GM19099 (cell line): Measurements from ENCODE around the gene ZNF687.

Experiments
- POLR2A ChIP-seq: IDR thresholded peaks from 3 replicates; pipeline ENCODE4 v1.6.1; 2011; ENCODE audit warnings: low read depth; ENCODE audit not compliant: insufficient read length; ENCODE audit errors: extremely low read depth

The ZNF687 gene

DNA sequence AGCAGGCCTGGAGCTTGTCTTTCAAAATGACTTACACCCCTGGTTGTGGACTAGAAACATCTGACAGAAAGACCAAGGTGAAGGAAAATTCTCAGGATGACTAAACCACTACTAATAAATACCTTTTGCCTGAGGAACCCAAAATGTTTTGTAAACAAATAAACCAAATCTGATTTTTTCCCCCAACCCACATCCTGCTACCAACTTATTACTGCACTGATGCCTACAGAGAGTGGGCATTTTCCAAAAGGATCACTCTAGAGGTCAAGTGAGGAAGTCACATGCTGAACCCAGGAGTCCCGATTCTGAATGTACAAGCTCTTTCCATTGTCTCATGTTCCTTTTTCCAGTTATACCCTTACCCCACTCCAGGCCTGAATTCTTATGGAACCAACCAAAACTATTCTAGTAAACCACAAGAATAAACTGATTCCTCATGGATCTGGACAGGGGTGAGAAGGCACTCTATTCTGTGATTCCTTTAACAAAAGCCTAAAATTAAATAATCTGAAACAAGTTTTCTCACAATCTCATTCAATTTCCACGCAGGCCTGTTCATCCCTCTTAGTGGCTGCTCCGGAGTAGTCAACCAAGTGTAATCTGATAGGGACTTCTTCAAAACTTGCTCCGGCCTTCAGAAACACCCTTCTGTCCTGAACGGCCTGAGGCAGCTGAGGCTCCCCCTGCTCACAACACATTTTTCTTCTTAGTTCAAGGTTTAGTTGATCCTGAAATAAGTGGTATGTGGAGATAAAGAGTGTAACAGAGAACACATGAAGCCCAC, 43.7 kb downstream of the ZNF687 start:
- no peak for TF ChIP-seq POLR2A

DNA sequence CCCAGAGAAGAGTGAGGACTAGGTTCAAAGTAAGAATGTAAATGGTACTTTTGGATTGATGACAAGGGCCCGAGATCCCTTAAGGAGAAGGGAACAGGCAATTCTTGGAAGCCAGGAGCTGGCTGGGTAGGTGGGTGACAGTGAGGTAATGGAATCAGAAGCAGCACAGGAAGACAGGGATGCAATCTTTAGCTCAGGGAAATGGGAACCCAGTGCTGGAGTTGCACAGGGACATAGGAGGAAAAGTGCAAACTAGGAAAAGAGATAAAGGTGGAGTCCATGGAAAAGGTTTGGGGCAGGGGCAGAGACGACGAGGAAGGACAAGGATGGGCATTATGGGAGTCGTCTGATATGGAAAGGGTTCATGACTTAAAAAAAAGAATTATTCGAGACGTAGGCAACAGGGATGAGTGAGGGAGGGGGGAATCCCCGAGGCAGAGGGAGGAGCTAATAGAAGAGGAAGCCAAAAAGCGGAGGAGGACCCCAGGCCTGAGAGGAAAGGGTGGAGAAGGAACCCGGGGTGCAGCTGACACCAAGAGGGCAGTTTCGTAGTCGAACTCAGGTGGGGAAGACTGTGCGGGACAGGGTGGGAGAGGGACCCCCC, 44.6 kb downstream of the ZNF687 start:
- no peak for TF ChIP-seq POLR2A

DNA sequence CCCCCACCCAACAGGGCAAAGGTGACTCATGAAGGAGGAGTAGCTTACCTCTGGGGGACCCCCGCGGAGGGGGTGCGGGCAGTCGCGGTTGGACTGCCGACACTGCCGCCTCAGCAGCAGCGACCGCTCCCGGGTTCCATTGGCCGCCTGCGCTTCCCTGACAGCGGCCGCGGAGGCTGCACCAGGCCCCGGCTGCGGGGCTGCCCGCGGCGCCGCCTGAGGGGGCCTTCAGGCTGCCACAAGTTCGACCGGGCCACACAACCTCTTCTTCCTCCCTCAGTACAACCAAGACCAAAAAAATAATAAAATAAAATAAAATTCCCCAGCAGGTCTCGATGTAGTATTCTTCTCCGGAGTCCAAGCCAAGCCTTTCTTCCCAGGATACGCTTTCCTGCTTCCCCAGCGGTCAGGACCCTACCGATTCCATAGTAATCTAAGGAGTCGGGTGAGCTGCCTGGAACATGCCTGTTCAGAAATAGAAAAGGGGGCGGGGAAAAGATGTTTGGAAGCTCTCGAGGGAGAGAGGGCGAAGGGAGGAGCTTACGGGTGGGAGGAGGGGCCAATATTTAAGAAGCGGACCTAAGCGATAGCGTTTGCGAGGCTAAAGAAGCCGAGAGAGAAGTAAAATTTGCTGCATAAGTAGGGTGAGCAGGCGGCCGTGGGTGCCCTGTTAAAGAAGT, 45.3 kb downstream of the ZNF687 start, which contains the start of gene PI4KB:
Gene PI4KB, minus strand, starts transcription at position 194 of the 680 bp plus-strand sequence. CDS start 10,935 bp downstream, outside the sequence.
- peak; percentile 78 for TF ChIP-seq POLR2A

DNA sequence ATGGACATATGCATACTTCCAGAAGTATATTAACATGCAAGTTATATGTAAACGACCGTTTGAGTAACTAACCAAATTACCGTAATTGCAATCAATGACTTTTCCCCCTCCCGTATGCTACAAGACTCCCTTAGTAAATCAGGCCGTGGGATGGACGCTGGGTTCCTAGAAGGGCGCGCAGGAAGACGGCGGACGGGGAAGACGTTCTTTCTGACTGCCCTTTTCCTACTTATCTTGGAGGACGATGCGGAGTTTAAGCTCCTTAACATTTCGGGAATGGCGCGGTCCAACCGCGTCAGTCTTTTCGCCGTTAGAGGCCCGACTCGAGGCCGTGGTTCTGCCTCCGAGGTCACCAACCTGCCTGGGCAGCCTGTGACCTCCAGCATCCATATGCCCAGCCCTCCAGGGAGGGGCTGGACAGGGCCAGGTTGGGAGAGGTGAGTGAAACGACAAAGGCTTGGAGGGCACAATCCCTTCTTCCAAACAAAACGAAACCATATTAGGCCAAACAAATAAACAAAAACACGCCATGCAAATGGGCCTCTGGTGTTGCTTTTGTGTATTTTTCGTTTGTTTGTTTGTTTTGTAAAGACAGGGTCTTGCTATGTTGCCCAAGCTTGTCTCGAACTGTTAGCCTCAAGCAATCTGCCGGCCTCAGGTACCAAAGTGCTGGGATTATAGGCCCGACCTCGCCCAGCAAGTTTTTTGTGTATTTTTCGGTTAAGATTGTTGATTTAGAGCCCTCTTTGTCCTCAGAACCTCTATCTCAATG, 46.0 kb downstream of the ZNF687 start:
- TF ChIP-seq POLR2A, result peak; percentile 1

DNA sequence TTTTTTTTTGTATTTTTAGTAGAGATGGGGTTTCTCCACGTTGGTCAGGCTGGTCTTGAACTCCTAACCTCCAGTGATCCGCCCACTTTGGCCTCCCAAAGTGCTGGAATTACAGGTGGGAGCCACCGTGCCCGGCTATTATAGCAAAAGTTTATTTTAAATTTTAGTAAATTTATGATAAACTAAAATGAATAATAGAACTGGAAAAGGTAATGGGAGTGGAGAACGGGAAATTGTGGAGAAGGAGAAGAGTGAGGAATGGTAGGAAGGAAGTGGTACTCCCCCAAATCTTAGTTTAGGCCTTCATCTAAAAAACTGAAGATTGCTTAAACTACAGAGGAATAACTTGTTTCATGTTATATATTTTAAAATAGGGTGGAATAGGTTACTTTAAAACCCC, 52.7 kb downstream of the ZNF687 start:
- no peak for TF ChIP-seq POLR2A

DNA sequence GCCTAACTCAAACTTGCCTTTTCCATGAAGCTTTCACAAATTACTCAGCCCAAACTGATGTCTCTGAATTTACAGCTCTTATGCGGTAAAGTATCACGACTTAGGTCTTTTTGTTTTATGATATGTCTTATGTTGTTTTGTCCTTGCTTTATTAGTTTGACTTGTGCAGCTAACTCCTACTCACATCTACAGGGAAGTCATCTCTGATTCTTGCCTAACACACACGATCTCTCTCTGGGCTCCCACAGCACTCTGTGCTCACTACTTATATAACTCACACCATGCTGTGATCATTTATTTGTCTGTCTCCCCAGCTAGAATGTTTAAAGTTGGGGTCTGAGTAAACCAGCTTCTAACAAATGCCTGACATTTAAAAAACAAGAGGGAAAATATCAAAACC, 54.5 kb downstream of the ZNF687 start:
- TF ChIP-seq POLR2A, result no peak

DNA sequence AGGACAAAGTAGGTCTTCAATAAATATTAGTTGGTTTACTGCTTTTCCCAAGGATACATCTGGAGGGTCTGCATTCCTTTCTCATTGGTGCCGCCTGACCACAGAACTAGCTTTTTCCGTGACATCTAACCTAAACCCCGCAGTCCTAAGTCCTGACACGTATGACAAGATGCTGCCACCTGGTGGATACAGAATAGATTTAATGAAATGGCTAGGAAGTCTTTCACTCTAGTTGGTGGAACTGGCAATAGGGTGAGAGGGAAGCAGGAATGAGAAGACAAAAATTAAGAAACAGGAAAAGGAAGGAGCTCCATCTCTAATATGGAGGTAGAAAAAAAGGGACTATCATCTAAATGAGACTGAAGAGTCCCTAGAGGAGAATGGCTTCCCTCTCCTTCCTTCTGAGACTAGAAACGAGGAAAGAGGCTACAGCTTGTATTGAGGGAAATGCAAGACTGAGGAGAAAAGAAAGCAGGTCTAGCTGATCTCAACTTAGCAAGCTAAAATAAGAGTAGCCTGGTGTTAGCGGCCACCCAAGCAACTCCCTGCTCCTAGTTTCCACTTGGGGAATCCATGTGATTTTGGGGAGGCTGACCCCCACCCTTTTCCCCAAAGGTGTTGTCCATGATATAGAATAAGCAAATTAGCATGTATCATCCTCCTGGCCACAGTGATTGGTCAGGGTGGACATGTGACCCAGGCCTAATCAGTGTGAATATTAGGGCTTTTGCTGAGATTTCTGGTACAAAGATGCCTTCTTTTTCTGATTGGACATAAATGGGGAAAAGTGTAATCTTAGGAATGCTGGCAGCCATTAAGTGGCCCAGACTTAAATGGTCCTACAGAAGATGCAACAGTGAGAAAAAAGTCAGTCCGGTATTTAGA, 59.0 kb downstream of the ZNF687 start:
- peak; percentile 28 for TF ChIP-seq POLR2A
